ENCODE measurements around the gene PRR4.

DNA sequence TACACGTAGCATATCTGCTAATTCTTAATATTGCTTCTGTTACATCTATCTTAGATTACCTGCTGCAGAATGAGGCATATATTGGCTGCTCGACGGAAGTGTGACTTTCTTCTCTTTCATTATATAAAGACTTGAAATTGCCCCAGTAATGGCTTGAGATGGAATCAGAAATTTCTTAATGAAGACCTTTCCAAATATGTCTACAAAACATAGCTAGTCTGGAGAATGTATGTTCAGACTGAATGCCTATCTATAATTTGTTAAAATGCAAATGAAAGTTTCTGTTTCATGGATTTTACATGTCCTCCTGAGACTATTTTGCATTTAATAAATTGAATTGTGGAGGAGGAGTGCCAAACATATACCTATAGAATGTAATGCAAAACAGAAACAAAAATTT is 23.0 kb downstream of the PRR4 start, which contains the start of gene TAS2R10:
- no peak for TF ChIP-seq EZH2phosphoT487 (IDR thresholded peaks at IDR 0.05; ENCODE audit: borderline replicate concordance, low read length)
- TF ChIP-seq, protein P1, sequence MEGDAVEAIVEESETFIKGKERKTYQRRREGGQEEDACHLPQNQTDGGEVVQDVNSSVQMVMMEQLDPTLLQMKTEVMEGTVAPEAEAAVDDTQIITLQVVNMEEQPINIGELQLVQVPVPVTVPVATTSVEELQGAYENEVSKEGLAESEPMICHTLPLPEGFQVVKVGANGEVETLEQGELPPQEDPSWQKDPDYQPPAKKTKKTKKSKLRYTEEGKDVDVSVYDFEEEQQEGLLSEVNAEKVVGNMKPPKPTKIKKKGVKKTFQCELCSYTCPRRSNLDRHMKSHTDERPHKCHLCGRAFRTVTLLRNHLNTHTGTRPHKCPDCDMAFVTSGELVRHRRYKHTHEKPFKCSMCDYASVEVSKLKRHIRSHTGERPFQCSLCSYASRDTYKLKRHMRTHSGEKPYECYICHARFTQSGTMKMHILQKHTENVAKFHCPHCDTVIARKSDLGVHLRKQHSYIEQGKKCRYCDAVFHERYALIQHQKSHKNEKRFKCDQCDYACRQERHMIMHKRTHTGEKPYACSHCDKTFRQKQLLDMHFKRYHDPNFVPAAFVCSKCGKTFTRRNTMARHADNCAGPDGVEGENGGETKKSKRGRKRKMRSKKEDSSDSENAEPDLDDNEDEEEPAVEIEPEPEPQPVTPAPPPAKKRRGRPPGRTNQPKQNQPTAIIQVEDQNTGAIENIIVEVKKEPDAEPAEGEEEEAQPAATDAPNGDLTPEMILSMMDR (IDR thresholded peaks at IDR 0.05; ENCODE audit: low read depth, low read length, poor library complexity, severe bottlenecking): no peak
